ENCODE data around the gene LGSN.
A peak's percentile ranks its signal among the peaks of the same experiment; 100 is the strongest.

LGSN gene

DNA sequence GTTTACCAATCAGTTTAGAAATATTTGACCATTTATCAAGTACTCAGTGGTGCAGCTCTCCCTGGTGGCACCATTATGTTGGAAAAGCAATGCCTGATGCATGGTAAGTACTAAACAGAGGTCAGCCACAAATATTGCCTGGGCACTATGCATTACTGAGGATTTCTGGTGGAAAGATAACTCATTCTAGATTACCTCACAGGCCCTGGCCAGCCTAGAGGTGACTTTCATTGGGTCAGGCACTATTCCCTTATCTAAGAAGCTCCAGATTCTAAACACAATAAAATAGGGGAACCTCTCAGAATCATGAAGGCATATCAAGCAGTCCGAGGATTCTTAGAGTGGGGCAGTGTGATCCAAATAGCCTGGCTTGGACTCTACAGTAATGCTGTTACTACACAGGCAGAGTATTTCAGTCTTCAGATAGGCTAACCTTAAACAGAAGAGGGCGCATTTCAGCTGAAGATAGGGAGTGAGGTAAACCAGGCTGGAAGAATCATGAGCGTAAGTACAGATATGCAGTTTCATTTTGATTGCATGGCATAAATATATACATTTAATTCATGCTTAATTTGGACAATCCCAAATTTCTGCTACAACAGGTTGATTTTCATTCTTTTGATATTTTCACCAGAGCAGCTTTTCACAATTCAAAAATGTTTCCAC lies 12.1 kb downstream of the LGSN start:
- TF ChIP-seq, protein P1, sequence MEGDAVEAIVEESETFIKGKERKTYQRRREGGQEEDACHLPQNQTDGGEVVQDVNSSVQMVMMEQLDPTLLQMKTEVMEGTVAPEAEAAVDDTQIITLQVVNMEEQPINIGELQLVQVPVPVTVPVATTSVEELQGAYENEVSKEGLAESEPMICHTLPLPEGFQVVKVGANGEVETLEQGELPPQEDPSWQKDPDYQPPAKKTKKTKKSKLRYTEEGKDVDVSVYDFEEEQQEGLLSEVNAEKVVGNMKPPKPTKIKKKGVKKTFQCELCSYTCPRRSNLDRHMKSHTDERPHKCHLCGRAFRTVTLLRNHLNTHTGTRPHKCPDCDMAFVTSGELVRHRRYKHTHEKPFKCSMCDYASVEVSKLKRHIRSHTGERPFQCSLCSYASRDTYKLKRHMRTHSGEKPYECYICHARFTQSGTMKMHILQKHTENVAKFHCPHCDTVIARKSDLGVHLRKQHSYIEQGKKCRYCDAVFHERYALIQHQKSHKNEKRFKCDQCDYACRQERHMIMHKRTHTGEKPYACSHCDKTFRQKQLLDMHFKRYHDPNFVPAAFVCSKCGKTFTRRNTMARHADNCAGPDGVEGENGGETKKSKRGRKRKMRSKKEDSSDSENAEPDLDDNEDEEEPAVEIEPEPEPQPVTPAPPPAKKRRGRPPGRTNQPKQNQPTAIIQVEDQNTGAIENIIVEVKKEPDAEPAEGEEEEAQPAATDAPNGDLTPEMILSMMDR (conservative IDR thresholded peaks at IDR 0.05; ENCODE audit: control insufficient read depth, insufficient read depth, low read depth, low read length), result peak; percentile 69
- no peak overlapping the region for H3K4me3 ChIP-seq (ENCODE audit: control insufficient read depth, low read depth, low read length)
- peak; percentile 65 for DNase-seq (ENCODE audit: low read depth)

DNA sequence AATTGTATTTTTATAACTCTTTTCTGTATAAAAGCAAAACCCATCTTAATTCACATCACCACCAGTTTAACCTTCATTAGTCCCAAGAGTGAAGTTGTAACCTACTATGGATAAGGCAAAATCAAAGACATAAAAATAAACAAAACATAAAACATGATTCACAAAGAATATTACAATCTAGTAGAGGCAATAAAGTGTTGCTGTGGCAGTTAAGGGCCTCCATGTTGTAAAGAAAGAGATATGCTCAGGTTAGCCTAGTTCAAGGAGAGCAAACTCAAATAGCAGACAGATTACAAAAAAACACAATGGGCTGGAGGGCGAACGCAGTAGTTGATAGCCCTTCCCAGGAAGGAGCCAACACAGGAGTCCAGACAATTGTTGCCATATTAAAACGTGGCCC lies 13.4 kb downstream of the LGSN start:
- TF ChIP-seq, protein P1 (conservative IDR thresholded peaks at IDR 0.05; ENCODE audit: control insufficient read depth, insufficient read depth, low read depth, low read length), result no peak
- H3K4me3 ChIP-seq (ENCODE audit: control insufficient read depth, low read depth, low read length), result no peak overlapping the region
- no peak for DNase-seq (ENCODE audit: low read depth)

DNA sequence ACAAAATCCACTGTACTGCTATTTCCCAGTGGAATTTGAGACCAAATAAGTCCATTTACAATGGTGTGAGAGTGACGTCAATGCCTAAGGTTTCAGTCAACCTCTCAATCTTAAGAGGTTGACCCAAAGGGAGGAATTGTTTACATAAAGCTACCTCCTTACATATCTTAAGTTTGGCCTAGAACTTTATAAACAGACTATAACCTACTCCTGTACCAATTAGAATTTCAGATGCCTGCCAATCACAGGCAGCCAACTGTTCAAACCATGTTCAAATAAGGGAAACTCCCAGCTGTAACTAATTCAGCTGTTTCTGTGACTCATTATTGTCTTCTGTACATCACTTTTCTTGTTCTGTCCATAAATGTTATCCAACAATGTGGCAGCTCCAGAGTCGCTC lies 14.5 kb downstream of the LGSN start:
- TF ChIP-seq, protein P1 (conservative IDR thresholded peaks at IDR 0.05; ENCODE audit: control insufficient read depth, insufficient read depth, low read depth, low read length), result no peak
- H3K4me3 ChIP-seq (ENCODE audit: control insufficient read depth, low read depth, low read length), result no peak overlapping the region
- peak; percentile 12 for DNase-seq (ENCODE audit: low read depth)

DNA sequence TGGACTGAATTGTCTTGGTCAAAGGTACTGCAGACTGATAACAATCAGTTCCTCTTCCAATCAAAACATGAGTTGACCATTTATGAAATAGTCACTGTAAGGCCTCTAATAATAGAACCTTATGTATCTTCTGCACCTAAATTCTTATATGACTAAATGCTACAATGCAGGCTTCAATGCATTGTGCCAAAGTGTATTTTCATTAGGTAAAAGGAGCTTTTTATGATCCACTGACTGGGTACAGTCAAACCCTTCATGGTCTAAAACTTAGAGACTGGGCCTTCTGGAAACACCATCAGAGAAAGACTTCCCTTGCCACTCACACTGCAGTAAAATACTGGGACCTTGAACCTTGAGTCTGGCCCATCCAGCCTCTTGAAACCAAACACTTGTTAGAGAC lies 16.3 kb downstream of the LGSN start:
- DNase-seq (ENCODE audit: low read depth), result no peak
- TF ChIP-seq, protein P1 (conservative IDR thresholded peaks at IDR 0.05; ENCODE audit: control insufficient read depth, insufficient read depth, low read depth, low read length), result no peak
- H3K4me3 ChIP-seq (ENCODE audit: control insufficient read depth, low read depth, low read length), result no peak overlapping the region

DNA sequence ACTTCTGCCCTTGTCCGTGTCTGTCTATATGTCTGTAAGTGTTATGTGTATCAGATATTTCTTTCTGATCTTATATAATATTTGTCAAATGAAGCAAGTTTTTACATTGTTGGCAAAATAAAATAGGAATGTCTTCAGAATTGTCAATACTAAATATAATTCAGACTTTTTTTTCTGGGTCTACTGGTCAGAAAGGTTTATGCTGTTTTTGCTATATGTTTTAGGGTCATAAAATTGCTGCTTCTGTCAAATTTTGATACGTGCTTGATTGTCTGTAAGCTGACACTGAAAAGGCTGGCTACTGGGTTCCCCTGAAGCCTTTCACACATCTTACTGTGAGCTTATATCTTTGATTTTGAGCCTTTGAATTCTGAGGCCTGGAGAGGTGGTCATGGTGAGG lies 20.1 kb downstream of the LGSN start:
- TF ChIP-seq, protein P1 (conservative IDR thresholded peaks at IDR 0.05; ENCODE audit: control insufficient read depth, insufficient read depth, low read depth, low read length), result no peak
- no peak for DNase-seq (ENCODE audit: low read depth)
- H3K4me3 ChIP-seq (ENCODE audit: control insufficient read depth, low read depth, low read length), result no peak overlapping the region

DNA sequence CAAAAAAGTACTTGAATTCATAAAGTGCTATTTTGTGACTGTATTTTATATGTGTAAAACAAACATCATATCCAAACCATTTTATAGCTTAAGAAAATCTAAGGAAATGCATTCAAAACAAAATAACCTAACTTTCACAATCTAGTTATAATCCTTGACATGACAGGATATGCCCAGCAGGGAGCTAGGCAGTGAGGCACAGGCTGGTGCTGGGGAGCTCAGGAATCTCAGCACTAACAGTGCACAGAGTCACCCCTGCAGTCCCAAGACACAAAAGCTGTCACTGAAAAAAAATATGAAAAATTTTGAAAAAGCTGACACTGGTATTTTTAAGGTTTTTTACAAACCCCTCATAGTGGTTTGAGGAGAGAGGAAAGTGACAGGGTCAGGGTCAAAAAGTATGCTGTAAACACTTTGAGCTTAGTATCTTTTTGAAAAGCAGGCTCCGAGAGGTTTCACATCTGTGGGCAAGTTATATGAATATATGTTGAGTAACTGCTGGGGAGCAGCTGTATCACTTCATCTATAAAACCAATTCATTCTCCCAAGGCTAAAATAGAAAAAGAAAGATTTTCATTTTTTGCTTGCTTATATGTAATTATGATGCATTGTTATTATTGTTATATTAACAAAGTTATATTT lies 24.1 kb downstream of the LGSN start:
- no peak overlapping the region for H3K4me3 ChIP-seq (ENCODE audit: control insufficient read depth, low read depth, low read length)
- TF ChIP-seq, protein P1 (conservative IDR thresholded peaks at IDR 0.05; ENCODE audit: control insufficient read depth, insufficient read depth, low read depth, low read length), result no peak
- DNase-seq (ENCODE audit: low read depth), result no peak

All from fibroblast of mammary gland (primary cell).